ENCODE measurements around the gene CLTCL1. TPM values are rescaled to one million over a fixed set of nuclear protein-coding genes. Genes with fewer than 3 reads are reported as not detected.
"Not testable (repeated sequence)": the region's sequence is repeated elsewhere in the genome, so short reads cannot be mapped to it uniquely, and the experiment has no call there.

Gene CLTCL1
- total RNA-seq, 1 experiment from 2014 or later: 7.9 TPM

- no peak for DNase-seq
- Mint-ChIP-seq H3K9me3 (ENCODE audit: unreplicated experiment) (peaks cover 41% of the 10 kb centered on the region), H3K4me3 (ENCODE audit: unreplicated experiment) (no peak overlapping the region), H3K27ac (ENCODE audit: unreplicated experiment) (no peak overlapping the region), H3K27me3 (ENCODE audit: insufficient read depth, unreplicated experiment) (no peaks in the 10 kb centered on the region), H3K36me3 (ENCODE audit: insufficient read depth, unreplicated experiment) (peaks cover 6% of the 10 kb centered on the region), H3K4me1 (ENCODE audit: low read depth, unreplicated experiment) (no peaks in the 10 kb centered on the region)
- no peak for TF ChIP-seq CTCF (IDR thresholded peaks at IDR 0.05; ENCODE audit: insufficient read depth in 1 of 2, low read depth in 1 of 2, low read length in 1 of 2, severe bottlenecking in 1 of 2, unreplicated experiment in 1 of 2)
- Histone ChIP-seq H3K9me3 (peaks cover 24% of the 10 kb centered on the region), H3K27me3 (replicated peaks; ENCODE audit: control insufficient read depth, insufficient read depth, low read length) (no peaks in the 10 kb centered on the region), H3K4me1 (no peaks in the 10 kb centered on the region), H3K36me3 (ENCODE audit: control insufficient read depth, insufficient read depth, low read length) (no peaks in the 10 kb centered on the region), H3K4me3 (ENCODE audit: low read depth, low read length) (no peak overlapping the region)
- ChIA-PET CTCF (no interaction called here), POLR2A (no interaction called here)
- intact Hi-C loops (cut with micrococcal nuclease; ENCODE audit: unreplicated experiment): no loop called here
- BruUV-seq (replicated peaks): no TSS peak
Measured at GRCh38 chr22:19319281-19319680, 27.8 kb upstream of the CLTCL1 start.

- no peaks in the 10 kb centered on the region for H3K27me3 ChIP-seq (replicated peaks; ENCODE audit: control insufficient read depth, insufficient read depth, low read length)
- no TSS peak for BruUV-seq (replicated peaks)
- H3K4me1 Mint-ChIP-seq (ENCODE audit: low read depth, unreplicated experiment): no peaks in the 10 kb centered on the region
- no peaks in the 10 kb centered on the region for H3K4me1 ChIP-seq
- peaks cover 6% of the 10 kb centered on the region for H3K36me3 Mint-ChIP-seq (ENCODE audit: insufficient read depth, unreplicated experiment)
- H3K27ac Mint-ChIP-seq (ENCODE audit: unreplicated experiment): no peak overlapping the region
- no peak for DNase-seq
- POLR2A ChIA-PET: no interaction called here
- TF ChIP-seq CTCF (IDR thresholded peaks at IDR 0.05; ENCODE audit: insufficient read depth in 1 of 2, low read depth in 1 of 2, low read length in 1 of 2, severe bottlenecking in 1 of 2, unreplicated experiment in 1 of 2): no peak
- intact Hi-C loops (cut with micrococcal nuclease; ENCODE audit: unreplicated experiment): no loop called here
- H3K27me3 Mint-ChIP-seq (ENCODE audit: insufficient read depth, unreplicated experiment): no peaks in the 10 kb centered on the region
- CTCF ChIA-PET: no interaction called here
- no peak overlapping the region for H3K4me3 ChIP-seq (ENCODE audit: low read depth, low read length)
- H3K9me3 ChIP-seq: peaks cover 24% of the 10 kb centered on the region
- no peaks in the 10 kb centered on the region for H3K36me3 ChIP-seq (ENCODE audit: control insufficient read depth, insufficient read depth, low read length)
- H3K9me3 Mint-ChIP-seq (ENCODE audit: unreplicated experiment): peaks cover 47% of the 10 kb centered on the region
- no peak overlapping the region for H3K4me3 Mint-ChIP-seq (ENCODE audit: unreplicated experiment)
Measured at GRCh38 chr22:19317865-19318264, 26.3 kb upstream of the CLTCL1 start.

GRCh38 chr22:19307872-19308271 is 16.4 kb upstream of the CLTCL1 start:
- Histone ChIP-seq H3K4me3 (ENCODE audit: low read depth, low read length) (no peak overlapping the region), H3K36me3 (ENCODE audit: control insufficient read depth, insufficient read depth, low read length) (no peaks in the 10 kb centered on the region), H3K9me3 (no peaks in the 10 kb centered on the region), H3K4me1 (no peaks in the 10 kb centered on the region), H3K27me3 (replicated peaks; ENCODE audit: control insufficient read depth, insufficient read depth, low read length) (no peaks in the 10 kb centered on the region)
- no peaks in the 10 kb centered on the region for H3K4me1 Mint-ChIP-seq (ENCODE audit: low read depth, unreplicated experiment)
- no peak for TF ChIP-seq CTCF (IDR thresholded peaks at IDR 0.05; ENCODE audit: insufficient read depth in 1 of 2, low read depth in 1 of 2, low read length in 1 of 2, severe bottlenecking in 1 of 2, unreplicated experiment in 1 of 2)
- H3K4me3 Mint-ChIP-seq (ENCODE audit: unreplicated experiment): no peak overlapping the region
- POLR2A ChIA-PET: no interaction called here
- no peak overlapping the region for H3K27ac Mint-ChIP-seq (ENCODE audit: unreplicated experiment)
- CTCF ChIA-PET: no interaction called here
- no TSS peak for BruUV-seq (replicated peaks)
- H3K36me3 Mint-ChIP-seq (ENCODE audit: insufficient read depth, unreplicated experiment): no peaks in the 10 kb centered on the region
- intact Hi-C loops (cut with micrococcal nuclease; ENCODE audit: unreplicated experiment): no loop called here
- DNase-seq: no peak
- no peaks in the 10 kb centered on the region for H3K9me3 Mint-ChIP-seq (ENCODE audit: unreplicated experiment)
- H3K27me3 Mint-ChIP-seq (ENCODE audit: insufficient read depth, unreplicated experiment): no peaks in the 10 kb centered on the region

GRCh38 chr22:19306535-19306934 is 15.0 kb upstream of the CLTCL1 start:
- H3K36me3 ChIP-seq (ENCODE audit: control insufficient read depth, insufficient read depth, low read length); H3K4me3 Mint-ChIP-seq (ENCODE audit: unreplicated experiment); H3K36me3 Mint-ChIP-seq (ENCODE audit: insufficient read depth, unreplicated experiment); H3K27ac Mint-ChIP-seq (ENCODE audit: unreplicated experiment); CTCF ChIA-PET; H3K4me3 ChIP-seq (ENCODE audit: low read depth, low read length); H3K9me3 ChIP-seq; POLR2A ChIA-PET; BruUV-seq (replicated peaks); DNase-seq; H3K27me3 Mint-ChIP-seq (ENCODE audit: insufficient read depth, unreplicated experiment); H3K9me3 Mint-ChIP-seq (ENCODE audit: unreplicated experiment); intact Hi-C loops (cut with micrococcal nuclease; ENCODE audit: unreplicated experiment); H3K4me1 Mint-ChIP-seq (ENCODE audit: low read depth, unreplicated experiment); H3K4me1 ChIP-seq; H3K27me3 ChIP-seq (replicated peaks; ENCODE audit: control insufficient read depth, insufficient read depth, low read length): not testable (repeated sequence)

All from Caco-2 (cell line).